Measurements from ENCODE around the gene RHOJ.

RHOJ gene

GRCh38 chr14:63328787-63329737 is 124.8 kb downstream of the RHOJ start:
- no peaks in the 10 kb centered on the region for H3K9me3 Mint-ChIP-seq (ENCODE audit: low read depth)
- H3K4me1 Mint-ChIP-seq (ENCODE audit: low read depth) = no peaks in the 10 kb centered on the region
- no peak overlapping the region for H3K27ac Mint-ChIP-seq
- no peak overlapping the region for H3K4me3 Mint-ChIP-seq
- H3K27me3 Mint-ChIP-seq = peaks cover 13% of the 10 kb centered on the region
- no peaks in the 10 kb centered on the region for H3K36me3 Mint-ChIP-seq

- peaks cover 3% of the 10 kb centered on the region for H3K9me3 Mint-ChIP-seq (ENCODE audit: low read depth)
- H3K4me3 Mint-ChIP-seq = no peak overlapping the region
- no peak overlapping the region for H3K27ac Mint-ChIP-seq
- no peaks in the 10 kb centered on the region for H3K4me1 Mint-ChIP-seq (ENCODE audit: low read depth)
- H3K36me3 Mint-ChIP-seq = peaks cover 2% of the 10 kb centered on the region
- peaks cover 15% of the 10 kb centered on the region for H3K27me3 Mint-ChIP-seq
These were observed 138.1 kb downstream of the RHOJ start for GRCh38 chr14:63342371-63342770.
